ENCODE data around the gene BTBD9.

DNA sequence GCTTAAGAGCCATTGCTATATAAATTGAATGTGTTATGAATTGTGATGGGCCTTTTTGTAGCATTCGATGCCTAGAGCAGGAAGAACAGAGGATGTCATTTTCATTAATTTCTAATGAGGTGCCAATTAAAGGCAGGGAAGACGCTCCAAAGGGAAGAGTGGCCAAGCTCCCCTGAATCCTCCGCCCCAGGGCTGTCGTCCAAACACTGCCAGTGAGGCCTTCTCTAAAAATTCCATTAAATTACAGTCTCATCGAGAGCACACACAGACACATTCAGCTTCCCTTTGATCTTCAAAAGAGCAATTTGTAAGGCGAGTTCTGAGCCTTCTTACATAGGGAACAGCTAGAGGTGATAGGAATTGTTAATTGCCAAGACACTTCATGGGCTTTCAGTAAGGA, 520.2 kb downstream of the BTBD9 start:
- TF ChIP-seq EZH2 (IDR thresholded peaks at IDR 0.05; ENCODE audit: insufficient read depth, low read length): no peak
- TF ChIP-seq CTCF (IDR thresholded peaks at IDR 0.05; ENCODE audit: insufficient read depth, low read depth, low read length): no peak
